ENCODE results near the gene ARF3. TPM values are rescaled to one million over a fixed set of nuclear protein-coding genes. Genes with fewer than 3 reads are reported as not detected.

Gene ARF3
- total and polyA plus RNA-seq, 7 experiments from 2014 or later, result 15.9 to 137 (median 52.5) TPM

DNA sequence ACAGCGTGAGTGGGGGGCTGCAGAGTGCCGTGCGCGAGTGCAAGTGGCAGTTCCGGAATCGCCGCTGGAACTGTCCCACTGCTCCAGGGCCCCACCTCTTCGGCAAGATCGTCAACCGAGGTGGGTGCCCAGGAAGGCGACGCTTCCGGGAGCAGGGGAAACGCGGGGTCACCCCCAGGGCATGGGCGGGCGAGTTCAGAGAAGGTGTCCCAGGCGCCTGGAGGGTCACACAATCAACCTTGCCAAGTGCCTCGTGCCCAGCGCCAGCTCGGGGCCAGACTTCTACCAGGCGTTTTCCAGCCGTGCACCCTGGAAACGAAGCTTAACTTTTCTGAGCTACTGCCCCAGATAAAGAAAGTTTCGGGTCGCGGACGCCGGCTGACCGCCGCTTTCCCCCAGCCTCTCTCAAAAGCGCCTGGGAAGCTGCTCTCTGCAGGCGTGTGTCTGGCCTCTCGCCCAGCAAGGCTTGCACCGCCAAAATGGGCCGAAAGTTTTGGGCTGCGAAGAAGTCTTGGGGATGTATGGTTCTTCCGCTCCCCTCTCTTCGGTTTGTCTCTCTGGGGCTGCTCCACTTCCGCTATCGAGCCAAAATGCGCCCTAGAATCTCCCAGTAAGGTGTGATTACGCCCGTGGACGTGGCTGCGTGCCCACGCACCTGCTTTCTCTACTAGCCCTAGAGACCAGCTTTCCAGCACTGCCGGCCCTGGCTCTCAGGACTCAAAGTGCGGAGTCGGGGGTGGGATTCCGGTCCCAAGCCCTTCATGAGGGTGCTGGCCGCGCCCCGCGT is 22.5 kb upstream of the ARF3 start:
- Mint-ChIP-seq H3K9me3 (peaks cover 0 to 3% (median 0%) of the 10 kb centered on the region in 11 donors), H3K27ac (peak overlapping the region; percentile 25 to 90 (median 62)), H3K4me3 (peak overlapping the region; percentile 83 to 95 (median 90)), H3K36me3 (no peaks in the 10 kb centered on the region), H3K4me1 (peaks cover 29 to 51% (median 46%) of the 10 kb centered on the region in 7 donors), H3K27me3 (peaks cover 0 to 91% (median 23%) of the 10 kb centered on the region in 5 donors)
- peak in 6 of 9 donors; percentile 41 to 52 (median 44) for DNase-seq
- peak; percentile 29 for ATAC-seq
- POLR2A ChIA-PET, result interaction anchor here (0.6 to 5.2 kb wide), 10 partner anchors 9 to 129 kb away, joined by 3 to 26 read pairs (median 5); partner anchors contain the start of genes ARF3, DDX23 and FKBP11
- H3K4me3 ChIP-seq (ENCODE audit: low read length), result peak overlapping the region; percentile 82
- H3K27me3 ChIP-seq (ENCODE audit: control insufficient read depth in 2 of 2, insufficient read depth in 2 of 2, low read length in 2 of 2), result no peaks in the 10 kb centered on the region
- H3K9me3 ChIP-seq (ENCODE audit: control insufficient read depth in 2 of 3, low read length in 3 of 3), result no peaks in the 10 kb centered on the region
- CTCF ChIA-PET, result interaction anchor here (1.2 to 4.5 kb wide), 7 partner anchors 8 to 126 kb away, joined by 4 to 36 read pairs (median 6); partner anchors contain the start of gene ARF3
- intact Hi-C loops (cut with micrococcal nuclease), result loop anchor here (1.0 to 5.0 kb wide), 10 partner anchors 9 to 358 kb away; partner anchors contain the start of genes ARF3 (in 1 of the 2), C1QL4 (in 1 of the 2) and DDX23 (in 1 of the 2)
- H3K27ac ChIP-seq (ENCODE audit: low read depth, low read length), result peak overlapping the region; percentile 9
- H3K36me3 ChIP-seq (ENCODE audit: control insufficient read depth in 2 of 3, insufficient read depth in 3 of 3, low read length in 3 of 3), result no peaks in the 10 kb centered on the region
- H3K4me1 ChIP-seq (ENCODE audit: control insufficient read depth in 2 of 2, insufficient read depth in 2 of 2, low read length in 2 of 2), result peaks cover 37% of the 10 kb centered on the region in 2 donors

DNA sequence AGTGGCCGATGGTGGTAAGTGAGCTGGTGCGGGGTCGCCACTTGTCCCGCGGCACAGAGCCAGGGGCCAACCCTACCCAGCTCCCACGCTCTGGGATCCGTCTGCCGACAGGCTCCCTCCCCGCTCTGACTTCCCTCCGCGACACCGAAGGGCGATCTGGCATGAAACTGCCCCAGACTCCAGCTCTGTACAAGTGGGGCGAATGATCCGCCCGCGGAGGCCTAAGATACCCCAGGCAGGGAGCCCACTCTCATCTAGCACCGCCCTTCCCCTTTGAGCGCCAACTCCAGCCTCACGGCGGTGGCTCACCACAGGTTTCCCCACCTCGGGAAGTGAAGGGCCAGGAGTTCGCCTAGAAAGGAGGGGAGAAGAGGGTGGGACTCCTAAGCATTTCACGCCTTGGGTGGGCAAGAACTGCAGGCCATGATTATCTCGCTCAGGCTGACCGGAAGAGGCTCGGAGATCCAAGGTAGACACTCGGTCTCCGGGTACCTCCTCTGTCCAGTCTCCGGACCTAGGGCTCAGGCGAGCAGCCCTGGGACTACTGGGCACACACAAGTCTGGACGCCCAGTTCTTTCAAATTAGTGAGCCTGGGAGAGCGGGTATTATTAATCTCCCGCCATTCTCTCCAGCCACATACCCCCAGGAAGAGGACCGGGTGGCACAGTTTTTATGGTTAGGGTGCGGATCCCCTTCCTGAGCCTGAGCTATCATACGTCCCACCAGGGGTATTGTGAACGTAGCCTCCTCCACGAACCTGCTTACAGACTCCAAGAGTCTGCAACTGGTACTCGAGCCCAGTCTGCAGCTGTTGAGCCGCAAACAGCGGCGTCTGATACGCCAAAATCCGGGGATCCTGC is 21.7 kb upstream of the ARF3 start:
- peaks cover 7 to 91% (median 29%) of the 10 kb centered on the region in 5 donors for H3K27me3 Mint-ChIP-seq
- intact Hi-C loops (cut with micrococcal nuclease), result loop anchor here (1.0 to 2.0 kb wide), 5 partner anchors 22 to 75 kb away; partner anchors contain the start of gene ARF3 (in 2 of the 2)
- ATAC-seq, result no peak
- peaks cover 0 to 3% (median 0%) of the 10 kb centered on the region in 11 donors for H3K9me3 Mint-ChIP-seq
- no peak for DNase-seq
- peaks cover 29 to 51% (median 46%) of the 10 kb centered on the region in 7 donors for H3K4me1 Mint-ChIP-seq
- Histone ChIP-seq H3K9me3 (ENCODE audit: control insufficient read depth in 2 of 3, low read length in 3 of 3) (no peaks in the 10 kb centered on the region), H3K27ac (ENCODE audit: low read depth, low read length) (no peak overlapping the region), H3K27me3 (ENCODE audit: control insufficient read depth in 2 of 2, insufficient read depth in 2 of 2, low read length in 2 of 2) (no peaks in the 10 kb centered on the region), H3K4me1 (ENCODE audit: control insufficient read depth in 2 of 2, insufficient read depth in 2 of 2, low read length in 2 of 2) (peaks cover 37% of the 10 kb centered on the region in 2 donors), H3K4me3 (ENCODE audit: low read length) (peak overlapping the region; percentile 82), H3K36me3 (ENCODE audit: control insufficient read depth in 2 of 3, insufficient read depth in 3 of 3, low read length in 3 of 3) (no peaks in the 10 kb centered on the region)
- peak overlapping the region in 7 of 9 donors; percentile 9 to 90 (median 53) for H3K27ac Mint-ChIP-seq
- no peaks in the 10 kb centered on the region for H3K36me3 Mint-ChIP-seq
- H3K4me3 Mint-ChIP-seq, result peak overlapping the region; percentile 83 to 95 (median 90)
- ChIA-PET POLR2A (interaction anchor here (0.6 to 5.2 kb wide), 9 partner anchors 9 to 129 kb away, joined by 3 to 26 read pairs (median 5); partner anchors contain the start of genes ARF3, DDX23 and FKBP11), CTCF (interaction anchor here (0.6 to 4.5 kb wide), 9 partner anchors 8 to 80 kb away, joined by 3 to 36 read pairs (median 4); partner anchors contain the start of genes ARF3 and FKBP11)

DNA sequence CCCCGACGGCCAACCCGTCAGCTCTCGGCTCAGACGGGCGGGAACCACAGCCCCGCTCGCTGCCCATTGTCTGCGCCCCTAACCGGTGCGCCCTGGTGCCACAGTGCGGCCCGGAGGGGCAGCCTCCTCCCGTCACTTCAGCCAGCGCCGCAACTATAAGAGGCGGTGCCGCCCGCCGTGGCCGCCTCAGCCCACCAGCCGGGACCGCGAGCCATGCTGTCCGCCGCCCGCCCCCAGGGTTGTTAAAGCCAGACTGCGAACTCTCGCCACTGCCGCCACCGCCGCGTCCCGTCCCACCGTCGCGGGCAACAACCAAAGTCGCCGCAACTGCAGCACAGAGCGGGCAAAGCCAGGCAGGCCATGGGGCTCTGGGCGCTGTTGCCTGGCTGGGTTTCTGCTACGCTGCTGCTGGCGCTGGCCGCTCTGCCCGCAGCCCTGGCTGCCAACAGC is 21.0 kb upstream of the ARF3 start, which contains the start of gene WNT1:
WNT1 (plus strand) TSS at position 32 of the 450 bp plus-strand sequence; CDS start at position 361, 329 bp downstream.
- Mint-ChIP-seq H3K4me1 (peaks cover 29 to 51% (median 46%) of the 10 kb centered on the region in 7 donors), H3K27ac (peak within 1 kb of the TSS; percentile 9 to 90 (median 53)), H3K36me3 (no peaks in the 10 kb centered on the region), H3K9me3 (peaks cover 0 to 5% (median 0%) of the 10 kb centered on the region in 11 donors), H3K27me3 (peaks cover 11 to 91% (median 32%) of the 10 kb centered on the region in 5 donors), H3K4me3 (peak within 1 kb of the TSS; percentile 83 to 95 (median 90))
- no peak within 1 kb of the TSS for H3K27ac ChIP-seq (ENCODE audit: low read depth, low read length)
- ATAC-seq (peak; percentile 0), DNase-seq (no peak)
- POLR2A ChIA-PET, result interaction anchor here (0.7 to 5.2 kb wide), 7 partner anchors 8 to 128 kb away, joined by 3 to 26 read pairs (median 6); partner anchors contain the start of genes ARF3, DDX23 and FKBP11
- H3K4me3 ChIP-seq (ENCODE audit: low read length), result peak within 1 kb of the TSS; percentile 82
- peaks cover 37% of the 10 kb centered on the region in 2 donors for H3K4me1 ChIP-seq (ENCODE audit: control insufficient read depth in 2 of 2, insufficient read depth in 2 of 2, low read length in 2 of 2)
- intact Hi-C loops (cut with micrococcal nuclease), result loop anchor here (1.0 to 2.0 kb wide), 5 partner anchors 21 to 74 kb away; partner anchors contain the start of gene ARF3 (in 2 of the 2)
- no peaks in the 10 kb centered on the region for H3K9me3 ChIP-seq (ENCODE audit: control insufficient read depth in 2 of 3, low read length in 3 of 3)
- no peaks in the 10 kb centered on the region for H3K36me3 ChIP-seq (ENCODE audit: control insufficient read depth in 2 of 3, insufficient read depth in 3 of 3, low read length in 3 of 3)
- CTCF ChIA-PET, result interaction anchor here (0.6 to 4.5 kb wide), 8 partner anchors 10 to 78 kb away, joined by 3 to 36 read pairs (median 3); partner anchors contain the start of genes ARF3 and FKBP11
- peaks cover 0 to 5% of the 10 kb centered on the region in 2 donors for H3K27me3 ChIP-seq (ENCODE audit: control insufficient read depth in 2 of 2, insufficient read depth in 2 of 2, low read length in 2 of 2)

DNA sequence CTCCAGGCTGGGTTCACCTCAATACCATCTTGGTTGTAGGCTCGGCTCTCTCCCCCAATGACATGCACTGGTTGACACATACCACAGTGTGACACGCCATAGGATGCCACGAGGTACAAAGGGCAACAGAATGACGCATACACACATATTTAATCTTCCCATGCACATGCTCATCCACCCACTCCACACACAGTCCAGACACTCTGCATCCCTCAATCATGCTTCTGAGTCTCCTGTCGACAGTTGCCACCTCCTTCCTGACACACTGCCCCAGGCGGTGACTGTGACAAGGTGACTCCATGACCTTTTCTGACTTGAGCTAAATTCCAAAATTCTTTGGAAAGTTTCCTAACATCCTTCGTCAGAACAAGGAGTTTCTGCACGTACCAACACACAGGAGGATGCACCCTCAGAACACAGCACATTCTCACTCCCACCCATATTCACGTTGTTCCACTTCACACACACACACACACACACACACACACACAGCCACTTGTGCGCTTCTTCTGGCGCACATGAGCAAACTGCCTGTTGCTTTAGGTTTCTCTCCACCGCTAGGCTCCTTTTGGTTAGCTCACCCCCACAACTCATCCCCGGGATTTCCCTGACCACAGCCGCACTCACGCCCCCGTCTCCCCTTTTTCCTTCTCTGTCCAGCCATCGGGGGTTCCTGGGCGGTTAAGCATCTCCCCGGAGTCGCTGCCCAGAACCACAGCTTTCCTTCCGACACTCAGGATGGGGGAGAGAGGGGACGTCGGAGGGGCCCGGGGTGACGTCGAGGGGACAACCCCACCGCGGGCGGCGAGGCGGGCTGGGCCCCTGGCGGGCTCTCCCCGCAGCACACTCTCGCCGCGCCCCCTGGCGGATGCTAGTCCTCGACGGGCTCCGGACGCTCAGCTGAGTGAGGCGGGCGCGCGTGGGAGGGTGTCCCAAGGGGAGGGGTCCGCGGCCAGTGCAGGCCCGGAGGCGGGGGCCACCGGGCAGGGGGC is 20.3 kb upstream of the ARF3 start:
- H3K27me3 Mint-ChIP-seq, result peaks cover 19 to 92% (median 40%) of the 10 kb centered on the region in 5 donors
- H3K27me3 ChIP-seq (ENCODE audit: control insufficient read depth in 2 of 2, insufficient read depth in 2 of 2, low read length in 2 of 2), result peaks cover 3 to 11% of the 10 kb centered on the region in 2 donors
- POLR2A ChIA-PET, result interaction anchor here (0.7 to 5.2 kb wide), 4 partner anchors 20 to 125 kb away, joined by 3 to 26 read pairs (median 12); partner anchors contain the start of genes ARF3, DDX23 and FKBP11

More for the DNA sequence above, 20.3 kb upstream of the ARF3 start:
- Histone ChIP-seq H3K27ac (ENCODE audit: low read depth, low read length) (no peak overlapping the region), H3K36me3 (ENCODE audit: control insufficient read depth in 2 of 3, insufficient read depth in 3 of 3, low read length in 3 of 3) (no peaks in the 10 kb centered on the region), H3K4me1 (ENCODE audit: control insufficient read depth in 2 of 2, insufficient read depth in 2 of 2, low read length in 2 of 2) (peaks cover 37% of the 10 kb centered on the region in 2 donors), H3K4me3 (ENCODE audit: low read length) (no peak overlapping the region), H3K9me3 (ENCODE audit: control insufficient read depth in 2 of 3, low read length in 3 of 3) (no peaks in the 10 kb centered on the region)
- H3K9me3 Mint-ChIP-seq, result peaks cover 0 to 5% (median 0%) of the 10 kb centered on the region in 11 donors
- CTCF ChIA-PET, result interaction anchor here (0.7 to 4.5 kb wide), 8 partner anchors 10 to 124 kb away, joined by 3 to 36 read pairs (median 3); partner anchors contain the start of genes ARF3 and FKBP11
- H3K27ac Mint-ChIP-seq, result peak overlapping the region in 7 of 9 donors; percentile 26 to 81 (median 61)
- no peaks in the 10 kb centered on the region for H3K36me3 Mint-ChIP-seq
- H3K4me3 Mint-ChIP-seq, result peak overlapping the region; percentile 24 to 85 (median 56)
- peaks cover 28 to 53% (median 47%) of the 10 kb centered on the region in 7 donors for H3K4me1 Mint-ChIP-seq
- DNase-seq (peak; percentile 52 to 90 (median 75)), ATAC-seq (peak; percentile 77)
- intact Hi-C loops (cut with micrococcal nuclease), result loop anchor here (1.0 to 2.0 kb wide), 5 partner anchors 20 to 73 kb away; partner anchors contain the start of gene ARF3 (in 2 of the 2)

Measured in naive thymus-derived CD4-positive, alpha-beta T cell (primary cell).